NOMO-1 treated with dmso at 0.1 percent for 144 hours (cell line): ENCODE measurements around the gene SUSD1.
"Not testable (repeated sequence)": the region's sequence is repeated elsewhere in the genome, so short reads cannot be mapped to it uniquely, and the experiment has no call there.

ENCODE experiments used
- DNase-seq: peaks from one replicate; lab custom pipeline; 2025; ENCODE audit not compliant: unreplicated experiment; lab: John Stamatoyannopoulos, UW

Gene SUSD1

DNA sequence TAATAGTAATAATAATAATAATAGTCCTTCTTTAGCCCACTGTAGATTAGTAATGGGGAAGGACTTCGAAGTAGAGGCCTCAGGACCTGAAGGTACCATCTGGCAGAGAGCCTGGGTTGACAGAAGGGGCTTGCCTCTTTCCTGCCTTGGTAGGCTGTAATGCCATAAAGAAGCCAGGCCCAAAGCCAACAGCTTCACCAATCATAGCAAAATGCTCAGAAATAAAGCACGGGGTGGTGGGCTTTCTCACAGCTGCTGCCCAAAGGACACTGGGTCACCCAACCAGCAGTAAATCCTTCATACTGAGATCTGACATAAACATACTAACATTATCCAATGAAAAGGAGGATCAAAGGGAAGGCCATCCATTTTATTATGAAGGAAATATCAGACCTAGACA, 70.7 kb downstream of the SUSD1 start:
- DNase-seq: no peak

DNA sequence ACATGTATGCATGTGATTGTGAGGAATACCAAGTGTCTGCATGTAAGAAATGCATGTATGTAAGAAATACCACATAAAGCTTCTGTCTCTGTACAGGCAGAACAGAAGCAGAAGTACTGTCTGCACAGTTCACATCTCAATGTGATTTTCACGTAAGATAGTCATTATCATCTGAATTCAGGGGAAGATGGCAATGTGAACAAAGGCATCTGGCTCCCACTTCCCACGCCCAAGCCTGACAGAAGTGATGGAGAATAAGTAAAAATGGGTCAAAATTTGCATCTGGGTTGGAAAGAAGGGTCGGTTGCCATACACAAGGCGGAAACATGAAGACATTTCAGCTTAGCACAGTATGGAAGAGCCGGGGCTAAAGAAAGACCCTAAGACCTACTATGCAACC, 71.7 kb downstream of the SUSD1 start:
- DNase-seq: no peak

DNA sequence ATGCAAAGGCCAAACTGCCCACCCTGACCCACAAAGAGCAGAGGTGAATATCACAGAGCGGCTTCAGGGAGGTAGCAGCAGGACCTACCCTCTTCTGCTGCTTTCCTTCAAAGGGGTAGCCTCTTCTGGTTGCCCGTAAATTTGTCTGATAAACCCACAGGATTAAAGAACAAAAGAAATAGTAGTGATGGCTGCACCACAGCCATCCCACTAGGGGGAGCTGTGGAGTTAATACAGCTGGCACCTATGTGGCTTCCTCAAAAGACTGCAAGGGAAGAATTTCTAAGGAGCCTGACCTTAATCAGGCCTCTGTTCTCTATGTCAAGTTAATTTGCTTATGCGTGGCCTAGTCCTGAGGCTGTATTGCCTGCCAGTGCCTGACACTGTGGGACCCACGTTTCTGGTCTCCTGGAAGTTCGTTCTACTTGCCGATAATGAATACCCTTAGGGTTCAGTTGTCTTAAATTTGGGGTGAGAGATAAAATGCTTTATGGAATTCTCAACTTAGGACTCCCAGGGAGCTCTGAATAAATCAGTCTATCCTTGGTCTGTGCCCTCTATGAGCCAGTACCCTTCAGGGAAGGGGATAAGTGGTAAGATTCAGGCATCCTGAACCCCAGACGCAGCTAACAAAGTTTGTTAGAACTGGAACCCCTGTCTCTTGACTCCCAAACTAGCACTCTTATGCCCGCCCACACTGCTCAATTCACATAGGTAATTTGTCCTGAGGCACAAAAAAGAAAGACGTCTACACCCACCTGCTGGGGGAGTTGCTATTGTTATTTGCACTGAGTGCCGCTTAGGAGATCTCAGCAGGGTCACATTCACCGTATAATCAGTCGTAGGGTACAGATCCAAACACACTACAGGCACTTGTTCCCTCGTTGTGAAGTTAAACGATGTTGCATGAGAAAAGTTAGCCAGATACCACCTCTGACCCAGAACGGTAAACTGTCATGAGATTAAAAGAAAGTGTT, 77.1 kb downstream of the SUSD1 start:
- peak; percentile 46 for DNase-seq

DNA sequence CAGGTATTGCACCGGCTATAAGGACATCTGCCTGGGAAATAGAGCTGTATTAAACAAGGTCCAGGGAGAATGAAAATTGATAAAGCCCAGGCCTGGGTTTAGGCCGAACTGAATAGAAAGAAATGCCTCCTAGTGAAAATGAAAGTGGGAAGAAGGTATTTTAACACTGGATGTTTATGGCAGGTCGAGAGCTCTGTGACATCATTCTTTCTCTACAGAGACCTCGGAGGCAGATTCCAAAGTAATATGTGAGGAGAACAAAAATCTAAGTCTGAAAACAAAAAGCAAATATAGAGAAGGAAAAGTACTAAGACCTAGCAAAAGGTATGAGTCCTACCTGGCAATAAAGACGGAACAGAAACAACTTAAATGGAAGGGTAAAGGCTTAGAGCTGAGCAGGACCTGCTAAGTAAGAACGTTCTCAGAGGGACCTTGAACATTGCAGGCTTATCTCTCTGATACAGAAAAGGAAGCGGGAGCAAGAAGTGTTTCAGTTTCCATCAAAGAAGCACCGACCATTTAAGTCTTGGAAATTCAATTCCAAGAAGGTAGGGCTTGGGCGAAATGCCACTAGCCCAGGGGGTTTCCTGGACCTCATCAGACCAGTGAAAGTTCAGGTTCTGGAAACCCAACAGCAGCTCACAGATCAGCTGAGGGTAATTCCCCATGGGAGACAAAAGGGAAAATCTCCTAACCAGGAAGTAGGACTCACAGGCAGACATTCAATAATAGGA, 80.0 kb downstream of the SUSD1 start:
- DNase-seq: no peak

DNA sequence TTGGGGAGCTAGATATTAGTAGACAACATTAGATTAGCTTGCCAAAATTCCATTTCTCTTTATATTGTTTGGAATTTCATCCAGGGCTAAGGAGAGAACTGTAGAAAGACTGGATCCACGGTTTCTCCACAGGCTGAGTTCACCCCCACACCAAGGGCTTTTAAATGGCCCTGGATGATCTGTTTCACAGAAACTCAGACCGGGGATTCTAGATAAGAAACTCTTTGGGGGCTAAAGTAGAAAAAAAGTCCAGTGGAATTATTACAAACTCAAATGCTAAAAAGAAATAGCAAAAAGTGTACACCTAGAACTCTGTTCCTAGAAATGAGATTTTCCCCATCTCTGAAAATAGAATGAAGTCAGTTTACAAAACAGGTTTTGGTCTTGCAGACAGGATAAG, 80.9 kb downstream of the SUSD1 start:
- no peak for DNase-seq

DNA sequence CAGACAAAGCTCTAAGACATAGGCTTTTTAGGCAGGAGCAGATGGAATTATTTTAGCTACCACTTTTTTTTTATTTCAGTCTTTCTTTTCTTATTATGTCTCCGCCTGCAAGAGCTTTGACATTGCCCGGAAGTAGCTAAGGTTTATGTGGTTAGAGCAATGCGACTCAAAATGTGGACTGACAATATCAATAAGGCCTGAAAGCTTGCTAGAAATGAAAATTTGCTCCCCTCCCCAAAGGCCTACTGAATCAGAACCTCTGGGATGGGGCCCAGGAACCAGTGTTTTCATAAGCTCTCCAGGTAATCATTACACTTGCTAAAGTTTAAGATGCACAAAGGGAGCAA, 81.3 kb downstream of the SUSD1 start:
- DNase-seq: no peak

DNA sequence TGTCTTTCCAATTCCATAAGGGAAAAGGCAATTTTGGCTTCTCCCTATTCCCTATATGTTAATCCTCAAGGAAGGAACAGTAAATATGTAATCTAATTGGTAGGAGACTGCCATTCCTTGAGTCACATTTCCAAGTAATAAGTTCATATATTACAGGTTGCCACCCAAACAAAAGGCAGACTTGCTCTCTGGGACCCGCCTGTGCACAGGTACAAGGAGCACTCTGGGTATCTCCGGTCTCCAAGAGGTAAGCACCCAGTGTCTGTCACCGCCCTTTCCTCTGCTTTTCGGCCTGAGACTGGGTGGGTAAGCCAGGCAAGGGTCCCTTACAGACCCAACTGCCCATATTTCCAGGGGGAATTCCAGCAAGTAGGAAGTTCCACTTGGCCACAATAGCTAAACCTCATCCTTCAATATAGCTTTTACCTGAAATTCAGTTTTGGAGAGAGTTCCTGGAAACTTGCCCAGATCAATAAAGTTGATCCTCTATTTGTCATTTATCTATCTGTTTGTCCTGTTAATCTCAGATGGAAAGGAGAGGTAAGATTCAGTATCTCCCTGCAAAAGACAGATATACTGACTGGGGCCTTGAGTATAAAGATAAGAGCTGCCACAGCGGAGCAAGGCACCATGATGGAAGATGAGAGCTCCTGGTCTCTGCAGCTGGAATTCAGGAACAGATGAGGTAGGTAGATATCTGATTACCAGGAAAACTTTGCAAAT, 81.8 kb downstream of the SUSD1 start:
- DNase-seq: no peak

DNA sequence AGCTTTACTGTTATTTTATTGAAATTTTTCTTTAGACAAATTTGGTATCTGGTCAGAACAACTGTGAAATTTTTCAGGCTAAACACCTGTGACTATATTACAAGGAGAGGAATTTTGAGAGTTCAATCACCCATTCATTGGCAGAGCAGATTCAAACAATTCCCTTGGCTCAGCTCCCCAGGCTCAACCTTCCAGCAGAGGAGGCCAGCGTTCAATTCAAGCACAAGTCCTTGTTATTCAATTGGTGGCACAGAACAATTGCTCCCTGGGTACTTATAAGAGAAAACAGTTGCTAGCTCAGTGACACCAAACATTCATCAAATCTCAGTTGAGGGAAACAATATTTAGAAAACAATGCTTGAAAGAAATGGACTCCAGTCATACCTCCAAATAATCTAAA, 83.3 kb downstream of the SUSD1 start:
- DNase-seq: no peak

DNA sequence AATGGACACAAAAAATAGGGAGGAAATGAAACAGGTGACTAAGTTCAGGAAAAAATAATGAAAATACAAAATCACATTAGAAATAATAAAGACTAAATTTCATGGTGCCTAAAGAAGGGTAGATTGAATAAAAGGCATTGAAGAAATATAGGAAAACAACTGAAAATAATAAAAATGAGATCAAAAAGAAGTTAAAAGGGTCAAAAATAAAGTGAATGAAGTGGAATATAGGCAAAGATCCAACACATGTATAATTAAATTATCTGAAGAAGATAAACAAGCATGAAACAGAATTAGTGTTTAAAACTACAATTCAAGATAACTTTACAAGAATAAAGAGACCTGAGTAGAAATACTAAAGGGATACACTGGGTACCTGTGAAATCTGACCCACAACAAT, 87.6 kb downstream of the SUSD1 start:
- no peak for DNase-seq

DNA sequence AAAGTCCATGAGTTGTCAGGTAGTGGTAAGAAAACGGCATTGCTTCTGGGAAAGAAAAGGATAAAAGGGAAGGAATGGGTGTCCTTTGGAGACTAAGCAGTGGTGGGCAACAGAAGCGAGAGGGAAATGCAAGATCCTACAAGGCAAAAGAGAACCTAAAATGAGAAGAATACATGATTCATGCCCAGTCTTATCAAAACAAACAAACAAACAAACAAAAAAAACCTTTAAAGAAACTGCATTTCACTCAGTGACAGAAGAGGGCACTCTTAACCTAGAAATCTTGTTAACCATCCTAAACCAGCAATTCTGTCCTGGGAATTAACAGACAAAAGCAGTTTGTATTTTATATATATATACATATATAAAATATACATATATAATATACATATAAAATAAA, 88.5 kb downstream of the SUSD1 start:
- no peak for DNase-seq

DNA sequence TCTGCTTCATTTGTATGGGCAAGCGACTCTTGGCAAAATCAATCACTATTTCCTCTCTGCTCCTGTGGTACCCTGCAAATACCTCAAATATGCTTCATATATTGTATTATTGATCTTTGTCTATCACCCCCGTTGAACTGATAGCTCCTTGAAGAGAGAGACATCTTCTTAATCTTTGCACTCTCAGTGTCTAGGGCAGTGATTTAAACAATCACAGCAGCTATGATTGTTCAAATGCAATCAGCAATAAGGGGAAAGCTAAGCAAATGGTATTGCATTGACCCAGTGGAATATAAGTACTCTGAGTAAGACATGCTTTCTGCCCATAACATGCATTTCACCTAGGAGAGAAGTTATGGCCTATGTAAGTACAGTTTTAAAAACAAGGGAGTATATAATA, 90.2 kb downstream of the SUSD1 start:
- no peak for DNase-seq

DNA sequence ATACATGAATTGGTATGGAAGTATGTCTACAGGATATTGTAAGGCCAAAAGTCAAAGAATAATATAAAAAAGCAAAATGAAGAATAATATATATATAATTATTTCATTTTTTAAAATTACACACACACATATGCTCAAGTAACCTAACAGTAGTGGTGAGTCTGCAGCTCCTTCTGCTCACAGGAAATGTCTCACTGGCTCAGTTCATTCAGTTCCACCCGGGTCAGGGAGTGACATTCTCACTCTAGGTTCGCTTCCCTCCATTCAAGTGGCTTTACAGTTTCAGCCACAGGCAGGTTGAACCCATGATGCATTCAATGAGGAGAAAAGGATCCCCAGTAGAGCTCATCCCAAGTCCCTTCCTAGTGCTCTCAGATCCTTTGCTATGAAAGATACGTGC, 90.8 kb downstream of the SUSD1 start:
- DNase-seq: no peak

DNA sequence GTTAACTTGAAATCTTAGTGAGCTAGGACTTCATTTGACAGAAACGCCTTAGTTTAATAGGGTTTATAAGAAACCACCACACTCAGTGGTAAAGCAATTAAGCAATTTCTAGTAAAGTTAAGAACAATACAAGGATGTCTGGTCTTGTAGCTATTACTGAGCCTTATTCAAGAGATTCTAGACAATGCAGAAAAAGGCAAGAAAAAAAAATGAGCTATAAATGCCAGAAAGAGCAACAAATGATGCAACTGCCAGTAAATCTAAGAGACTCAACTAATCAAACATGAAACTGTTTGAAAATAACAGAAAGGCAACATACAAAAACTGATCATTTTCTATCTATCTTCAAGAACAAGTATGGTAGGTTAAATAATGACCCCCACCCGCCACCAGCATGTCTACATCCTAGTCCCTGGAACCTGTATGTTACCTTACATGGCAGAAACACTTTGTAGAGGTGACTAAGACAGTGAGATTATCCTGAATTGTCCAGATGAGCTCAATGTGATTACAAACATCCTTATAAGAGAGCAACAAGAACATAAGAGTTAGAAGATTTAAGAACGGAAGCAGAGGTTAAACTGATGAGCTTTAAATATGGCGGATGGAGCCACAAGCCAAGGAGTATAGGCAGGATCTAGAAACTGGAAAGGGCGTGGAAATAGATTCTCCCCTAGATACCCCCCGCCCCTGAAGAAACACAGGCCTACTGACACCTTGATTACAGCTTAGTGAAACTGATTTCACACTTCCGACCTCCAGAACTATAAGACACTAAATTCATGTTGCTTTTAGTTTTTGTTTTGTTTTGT, 93.0 kb downstream of the SUSD1 start:
- DNase-seq: no peak

DNA sequence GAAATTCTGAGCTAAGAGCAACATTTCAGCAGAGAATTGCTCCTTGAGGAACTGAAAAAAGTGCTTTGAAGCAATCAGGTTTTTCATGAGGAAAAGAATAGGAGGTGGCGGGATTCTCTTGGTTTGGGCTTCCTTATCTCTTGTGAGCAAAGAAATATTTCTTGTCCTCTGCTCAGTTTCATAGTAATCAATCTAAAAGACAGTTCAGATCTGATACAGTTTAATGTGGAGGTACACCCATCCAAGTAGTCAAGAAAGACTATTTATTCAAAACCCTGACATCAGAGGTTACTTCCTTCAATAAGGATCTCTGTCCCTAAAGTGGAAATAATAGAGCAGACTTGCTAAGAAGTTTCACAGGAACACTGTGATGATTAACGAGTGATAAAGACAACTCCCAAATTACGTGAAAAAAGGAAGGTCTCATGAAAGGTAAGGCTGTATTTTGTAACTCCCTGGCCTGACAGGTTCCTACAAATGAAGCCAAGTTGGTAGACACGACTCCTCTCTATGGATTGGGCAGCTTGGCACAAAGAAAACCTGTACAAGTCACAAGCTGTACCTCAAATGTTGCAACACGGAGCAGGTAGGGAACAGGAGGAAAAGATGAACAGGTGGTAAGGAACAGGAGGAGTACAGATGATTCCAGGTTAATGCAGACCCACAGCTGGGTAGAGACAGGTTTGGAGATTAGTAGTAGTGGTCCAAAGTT, 94.1 kb downstream of the SUSD1 start:
- DNase-seq: no peak

DNA sequence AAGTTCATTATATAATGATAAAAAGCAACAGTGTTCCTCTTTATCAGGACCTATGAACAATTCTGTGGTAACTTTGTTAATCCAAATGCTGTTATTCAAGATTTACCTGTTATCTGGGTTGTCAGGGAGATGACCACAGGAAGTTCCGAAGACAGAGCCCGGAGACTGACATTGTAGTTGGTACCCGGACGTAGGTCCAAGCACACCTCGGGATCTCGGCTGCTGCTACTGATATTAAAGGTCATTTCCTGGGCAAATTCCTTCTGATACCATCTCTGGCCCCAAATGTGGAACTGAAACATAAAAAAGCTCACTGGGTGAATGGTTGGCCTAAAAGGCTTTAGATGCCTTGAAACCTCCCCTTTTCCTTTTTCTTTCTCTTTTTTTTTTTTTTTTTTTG, 96.7 kb downstream of the SUSD1 start:
- DNase-seq: no peak

DNA sequence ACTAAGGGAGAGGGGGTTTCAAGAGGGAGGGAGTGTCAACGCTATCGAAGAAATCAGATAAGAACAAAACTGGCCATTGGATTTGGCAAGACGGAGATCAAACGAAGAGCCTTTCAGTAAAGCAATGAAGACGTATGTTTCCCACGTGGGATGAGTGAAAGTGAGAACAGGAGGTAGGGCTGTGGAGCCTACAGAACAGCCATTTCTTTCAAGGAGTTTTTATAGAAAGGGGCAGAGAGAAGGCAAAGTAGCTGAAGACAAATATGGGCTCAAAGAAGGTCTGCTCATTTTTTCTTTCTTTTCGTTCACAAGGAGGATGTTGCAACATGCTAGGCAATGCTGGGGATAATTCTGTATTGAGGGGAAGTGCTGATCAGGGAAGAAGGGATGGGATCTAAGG, 98.3 kb downstream of the SUSD1 start:
- no peak for DNase-seq

DNA sequence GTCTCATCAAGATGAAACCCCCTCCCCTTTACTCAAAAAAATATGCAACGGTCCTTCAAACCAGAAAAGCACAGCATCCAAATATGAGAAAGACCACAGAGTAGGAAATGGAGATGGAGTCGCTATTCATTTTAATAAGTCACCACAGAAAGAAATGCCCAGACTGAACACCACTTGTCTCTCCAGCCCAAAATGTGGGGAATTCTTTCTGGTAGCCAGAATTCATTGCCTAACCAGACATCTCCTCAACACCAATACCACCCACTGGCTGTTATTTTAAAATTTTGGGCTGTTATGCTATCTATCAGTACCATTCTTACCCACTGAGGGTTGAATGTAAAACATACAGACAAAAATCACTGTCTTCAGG, 100.1 kb downstream of the SUSD1 start:
- no peak for DNase-seq

DNA sequence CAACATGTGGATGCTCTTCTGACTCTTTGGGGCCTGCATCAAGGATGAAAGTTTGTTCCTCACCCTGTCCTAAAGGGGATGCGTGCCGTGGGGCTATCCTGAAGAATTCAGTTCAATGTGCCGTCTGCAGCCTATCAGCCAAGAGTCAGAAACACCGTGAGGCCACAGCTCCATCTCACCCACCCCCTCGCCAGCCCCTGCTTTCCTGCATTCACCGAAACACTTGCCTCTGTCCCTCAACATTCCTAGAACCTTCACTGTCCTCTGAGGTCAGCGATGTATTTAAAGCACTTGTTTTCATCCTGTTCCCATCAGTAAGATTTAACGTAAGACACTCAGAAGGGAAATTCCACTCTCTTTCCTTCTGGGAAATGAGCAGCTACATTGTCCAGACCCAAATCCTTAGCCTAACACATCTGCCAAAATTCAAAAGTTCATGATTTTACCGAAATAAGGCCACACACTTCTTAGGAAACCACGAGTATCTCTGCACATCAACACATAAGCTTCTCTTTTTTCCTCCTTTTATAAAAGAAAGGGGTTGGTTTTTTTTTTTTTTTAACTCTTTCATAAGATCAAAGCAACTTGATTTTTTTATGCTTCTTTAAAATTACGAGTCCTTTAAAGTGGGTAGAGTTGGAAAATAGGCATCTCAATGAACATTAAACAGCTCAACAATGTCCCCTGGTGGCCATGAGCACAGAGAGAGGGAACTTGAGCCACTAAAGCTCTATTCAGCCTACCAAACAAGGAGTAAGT, 100.7 kb downstream of the SUSD1 start:
- no peak for DNase-seq

DNA sequence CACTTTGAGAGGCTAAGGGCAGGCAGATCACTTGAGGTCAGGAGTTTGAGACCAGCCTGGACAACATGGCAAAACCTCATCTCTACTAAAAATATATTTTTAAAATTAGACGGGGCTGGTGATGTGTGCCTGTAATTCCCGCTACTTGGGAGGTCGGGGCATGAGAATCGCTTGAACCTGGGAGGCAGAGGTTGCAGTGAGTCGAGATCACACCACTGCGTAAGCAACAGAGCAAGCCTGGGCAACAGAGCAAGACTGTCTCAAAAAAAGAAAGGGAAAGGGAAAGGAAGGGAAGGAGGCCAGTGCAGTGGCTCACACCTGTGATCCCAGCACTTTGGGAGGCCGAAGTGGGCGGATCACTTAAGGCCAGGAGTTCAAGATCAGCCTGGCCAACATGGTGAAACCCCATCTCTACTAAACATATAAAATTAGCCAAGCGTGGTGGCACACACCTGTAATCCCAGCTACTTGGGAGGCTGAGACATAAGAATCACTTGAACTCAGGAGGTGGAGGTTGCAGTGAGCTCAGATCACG, 101.4 kb downstream of the SUSD1 start:
- not testable (repeated sequence) for DNase-seq
